GM15510 (cell line): ENCODE data around the gene ADGRV1.

ENCODE experiments used
- POLR2A ChIP-seq: IDR thresholded peaks from 3 replicates; pipeline ENCODE4 v1.6.1; 2011; ENCODE audit warnings: borderline replicate concordance; ENCODE audit not compliant: insufficient read length; ENCODE audit errors: extremely low read depth

Gene ADGRV1

GRCh38 chr5:90740244-90740799 is 181.7 kb downstream of the ADGRV1 start:
- TF ChIP-seq POLR2A = no peak

- TF ChIP-seq POLR2A = no peak
Observed at GRCh38 chr5:90741022-90741564, 182.5 kb downstream of the ADGRV1 start.

- TF ChIP-seq POLR2A = no peak
Observed at GRCh38 chr5:90746119-90746518, 187.5 kb downstream of the ADGRV1 start.

- TF ChIP-seq POLR2A = no peak
Observed at GRCh38 chr5:90747175-90747574, 188.6 kb downstream of the ADGRV1 start.

GRCh38 chr5:90747693-90748092 is 189.1 kb downstream of the ADGRV1 start:
- TF ChIP-seq POLR2A = no peak

GRCh38 chr5:90759119-90759518 is 200.5 kb downstream of the ADGRV1 start:
- TF ChIP-seq POLR2A = no peak

- TF ChIP-seq POLR2A = no peak
Observed at GRCh38 chr5:90767710-90768109, 209.1 kb downstream of the ADGRV1 start.

- TF ChIP-seq POLR2A = no peak
Observed at GRCh38 chr5:90777959-90778358, 219.4 kb downstream of the ADGRV1 start.

- TF ChIP-seq POLR2A = no peak
Observed at GRCh38 chr5:90783460-90784333, 225.1 kb downstream of the ADGRV1 start.

- no peak for TF ChIP-seq POLR2A
Observed at GRCh38 chr5:90786756-90787155, 228.2 kb downstream of the ADGRV1 start.

GRCh38 chr5:90792725-90793124 is 234.1 kb downstream of the ADGRV1 start:
- no peak for TF ChIP-seq POLR2A

GRCh38 chr5:90793183-90793582 is 234.6 kb downstream of the ADGRV1 start:
- no peak for TF ChIP-seq POLR2A

GRCh38 chr5:90802474-90803317 is 244.1 kb downstream of the ADGRV1 start:
- TF ChIP-seq POLR2A = no peak

GRCh38 chr5:90803381-90803780 is 244.8 kb downstream of the ADGRV1 start:
- TF ChIP-seq POLR2A = no peak

- TF ChIP-seq POLR2A = no peak
Observed at GRCh38 chr5:90803876-90804275, 245.3 kb downstream of the ADGRV1 start.
